Retina (tissue), 1 donor: ENCODE results near the gene DDX24.
A peak's percentile ranks its signal among the peaks of the same experiment; 100 is the strongest.

Source experiments
- DNase-seq: peaks from one replicate; pipeline ENCODE4 v3.0.0-alpha.2; 2016

Gene DDX24

GRCh38 chr14:94080621-94081385 lies at the start of gene DDX24, which contains the start of gene IFI27L1:
Gene DDX24, minus strand, starts transcription at chr14:94081202. Its CDS starts 1,460 bp downstream, at chr14:94079742.
Gene IFI27L1, plus strand, starts transcription at chr14:94081310. Its CDS starts 15,628 bp downstream, at chr14:94096938.
- peak; percentile 96 for DNase-seq

- DNase-seq, result peak; percentile 61
Observed at GRCh38 chr14:94129758-94130414, 48.9 kb upstream of the DDX24 start.

GRCh38 chr14:94129111-94129757 lies 48.2 kb upstream of the DDX24 start, which contains the start of gene IFI27L2:
Gene IFI27L2, minus strand, starts transcription at chr14:94129604. Its CDS starts 40 bp downstream, at chr14:94129564.
- peak; percentile 86 for DNase-seq

- no peak for DNase-seq
Observed at GRCh38 chr14:94128216-94128839, 47.3 kb upstream of the DDX24 start.

GRCh38 chr14:94127330-94127729 lies 46.3 kb upstream of the DDX24 start:
- no peak for DNase-seq

- DNase-seq, result no peak
Observed at GRCh38 chr14:94126800-94127199, 45.8 kb upstream of the DDX24 start.

- no peak for DNase-seq
Observed at GRCh38 chr14:94126419-94126677, 45.3 kb upstream of the DDX24 start.

GRCh38 chr14:94125659-94126418 lies 44.8 kb upstream of the DDX24 start:
- no peak for DNase-seq

GRCh38 chr14:94124582-94125377 lies 43.8 kb upstream of the DDX24 start:
- DNase-seq, result no peak

GRCh38 chr14:94123868-94124267 lies 42.9 kb upstream of the DDX24 start:
- no peak for DNase-seq

- DNase-seq, result no peak
Observed at GRCh38 chr14:94123296-94123695, 42.3 kb upstream of the DDX24 start.

- no peak for DNase-seq
Observed at GRCh38 chr14:94122438-94122837, 41.4 kb upstream of the DDX24 start.

- DNase-seq, result no peak
Observed at GRCh38 chr14:94121485-94121884, 40.5 kb upstream of the DDX24 start.

- no peak for DNase-seq
Observed at GRCh38 chr14:94120667-94121340, 39.8 kb upstream of the DDX24 start.

GRCh38 chr14:94119071-94119470 lies 38.1 kb upstream of the DDX24 start:
- no peak for DNase-seq

GRCh38 chr14:94117856-94118255 lies 36.9 kb upstream of the DDX24 start:
- no peak for DNase-seq

GRCh38 chr14:94116701-94117100 lies 35.7 kb upstream of the DDX24 start:
- DNase-seq, result no peak

GRCh38 chr14:94115631-94116030 lies 34.6 kb upstream of the DDX24 start:
- no peak for DNase-seq

- DNase-seq, result no peak
Observed at GRCh38 chr14:94115058-94115591, 34.1 kb upstream of the DDX24 start.

- no peak for DNase-seq
Observed at GRCh38 chr14:94114589-94115057, 33.6 kb upstream of the DDX24 start.
